Type B pancreatic cell (in vitro differentiated cells): ENCODE measurements around the gene CCDC69. TPM values are rescaled to one million over a fixed set of nuclear protein-coding genes. Genes with fewer than 3 reads are reported as not detected.
"Not testable (repeated sequence)": the region's sequence is repeated elsewhere in the genome, so short reads cannot be mapped to it uniquely, and the experiment has no call there.

Source experiments
- DNase-seq: peaks from one replicate; pipeline ENCODE4 v3.0.0; 2021; ENCODE audit warnings: mixed read lengths; ENCODE audit not compliant: unreplicated experiment; ENCODE audit errors: extremely low spot score
- H3K27ac Mint-ChIP-seq: 2 replicates; pipeline ENCODE4 v1.8.0; 2021; ENCODE audit warnings: mild to moderate bottlenecking, mixed read lengths
- H3K27me3 Mint-ChIP-seq: 2 replicates; pipeline ENCODE4 v1.8.0; 2021; ENCODE audit warnings: mixed read lengths
- H3K36me3 Mint-ChIP-seq: 2 replicates; pipeline ENCODE4 v1.8.0; 2021; ENCODE audit warnings: mixed read lengths
- H3K4me1 Mint-ChIP-seq: one replicate; pipeline ENCODE4 v1.8.0; 2021; ENCODE audit warnings: mixed read lengths; ENCODE audit not compliant: unreplicated experiment
- H3K4me3 Mint-ChIP-seq: 2 replicates; pipeline ENCODE4 v1.8.0; 2021; ENCODE audit warnings: mild to moderate bottlenecking, mixed read lengths
- H3K9me3 Mint-ChIP-seq: 2 replicates; pipeline ENCODE4 v1.8.0; 2021; ENCODE audit warnings: mixed read lengths
- CTCF ChIP-seq: fragments of 200-600 bp; sonication (generic); conservative IDR thresholded peaks from 2 replicates; pipeline ENCODE4 v1.5.0; 2021; ENCODE audit warnings: antibody characterized with exemption, mild to moderate bottlenecking
- total RNA-seq: library from RNA; stranded (reverse); gene quantifications from 2 replicates; pipeline ENCODE4 v1.2.1, GENCODE V29; 2021; ENCODE audit warnings: low replicate concordance

CCDC69 gene
- total RNA-seq, 1 donor from 2014 or later, result 11.2 TPM

- peaks cover 3% of the 10 kb centered on the region for H3K27me3 Mint-ChIP-seq
- H3K4me1 Mint-ChIP-seq, result peaks cover 6% of the 10 kb centered on the region
- H3K9me3 Mint-ChIP-seq, result no peaks in the 10 kb centered on the region
- TF ChIP-seq CTCF, result no peak
- H3K4me3 Mint-ChIP-seq, result no peak overlapping the region
- no peak overlapping the region for H3K27ac Mint-ChIP-seq
- no peaks in the 10 kb centered on the region for H3K36me3 Mint-ChIP-seq
- DNase-seq, result no peak
Measured at GRCh38 chr5:151245680-151246219, 21.9 kb upstream of the CCDC69 start.

- TF ChIP-seq CTCF, result no peak
- Mint-ChIP-seq H3K4me3 (no peak overlapping the region), H3K27me3 (peaks cover 3% of the 10 kb centered on the region), H3K9me3 (no peaks in the 10 kb centered on the region), H3K4me1 (peaks cover 10% of the 10 kb centered on the region), H3K36me3 (no peaks in the 10 kb centered on the region), H3K27ac (no peak overlapping the region)
- no peak for DNase-seq
Measured at GRCh38 chr5:151244206-151244605, 20.3 kb upstream of the CCDC69 start.

GRCh38 chr5:151243564-151243963 is 19.7 kb upstream of the CCDC69 start:
- no peak overlapping the region for H3K4me3 Mint-ChIP-seq
- H3K4me1 Mint-ChIP-seq, result peaks cover 12% of the 10 kb centered on the region
- no peak for DNase-seq
- no peak overlapping the region for H3K27ac Mint-ChIP-seq
- no peaks in the 10 kb centered on the region for H3K36me3 Mint-ChIP-seq
- no peaks in the 10 kb centered on the region for H3K27me3 Mint-ChIP-seq
- TF ChIP-seq CTCF, result no peak
- no peaks in the 10 kb centered on the region for H3K9me3 Mint-ChIP-seq

- H3K36me3 Mint-ChIP-seq, result no peaks in the 10 kb centered on the region
- no peak for DNase-seq
- H3K27me3 Mint-ChIP-seq, result no peaks in the 10 kb centered on the region
- no peak overlapping the region for H3K4me3 Mint-ChIP-seq
- H3K27ac Mint-ChIP-seq, result no peak overlapping the region
- no peaks in the 10 kb centered on the region for H3K9me3 Mint-ChIP-seq
- no peak for TF ChIP-seq CTCF
- peaks cover 14% of the 10 kb centered on the region for H3K4me1 Mint-ChIP-seq
Measured at GRCh38 chr5:151243127-151243526, 19.2 kb upstream of the CCDC69 start.

- no peaks in the 10 kb centered on the region for H3K27me3 Mint-ChIP-seq
- H3K36me3 Mint-ChIP-seq, result no peaks in the 10 kb centered on the region
- peaks cover 14% of the 10 kb centered on the region for H3K4me1 Mint-ChIP-seq
- no peak overlapping the region for H3K27ac Mint-ChIP-seq
- H3K9me3 Mint-ChIP-seq, result no peaks in the 10 kb centered on the region
- no peak for DNase-seq
- no peak overlapping the region for H3K4me3 Mint-ChIP-seq
- TF ChIP-seq CTCF, result no peak
Measured at GRCh38 chr5:151240924-151241635, 17.2 kb upstream of the CCDC69 start.

GRCh38 chr5:151240268-151240835 is 16.5 kb upstream of the CCDC69 start:
- peaks cover 14% of the 10 kb centered on the region for H3K4me1 Mint-ChIP-seq
- not testable (repeated sequence) for H3K9me3 Mint-ChIP-seq, H3K27me3 Mint-ChIP-seq, H3K27ac Mint-ChIP-seq, H3K36me3 Mint-ChIP-seq, DNase-seq, H3K4me3 Mint-ChIP-seq
